Measurements from ENCODE around the gene ARID1A.
"Not testable (repeated sequence)": the region's sequence is repeated elsewhere in the genome, so short reads cannot be mapped to it uniquely, and the experiment has no call there.

ARID1A gene

GRCh38 chr1:26788836-26789611 is 93.2 kb downstream of the ARID1A start:
- DNase-seq: peak; percentile 94

- DNase-seq: no peak
These were observed 93.7 kb downstream of the ARID1A start for GRCh38 chr1:26789612-26789865.

- DNase-seq: no peak
These were observed 94.1 kb downstream of the ARID1A start for GRCh38 chr1:26789931-26790330.

DNA sequence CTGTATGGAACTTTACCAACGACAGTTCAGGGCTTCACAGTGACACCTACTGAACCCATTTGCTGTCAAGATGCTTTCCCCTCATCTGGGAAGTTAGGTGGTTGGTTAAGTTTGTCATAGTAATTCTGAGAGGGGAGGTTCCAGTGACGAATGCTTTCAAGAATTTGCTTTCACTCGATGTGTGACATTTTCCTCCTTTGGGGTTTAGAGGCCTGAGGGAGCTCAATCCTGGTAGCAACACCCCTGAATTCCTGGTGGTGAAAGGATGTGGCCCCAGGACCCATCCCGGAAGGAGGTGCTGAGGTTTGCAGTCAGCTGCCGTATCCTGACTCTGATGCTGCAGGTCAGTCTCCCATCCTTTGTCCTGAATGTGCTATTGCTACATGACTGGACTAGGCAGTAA is 94.7 kb downstream of the ARID1A start:
- DNase-seq: no peak

GRCh38 chr1:26791148-26791547 is 95.3 kb downstream of the ARID1A start:
- no peak for DNase-seq

GRCh38 chr1:26791626-26792025 is 95.8 kb downstream of the ARID1A start:
- DNase-seq: no peak

DNA sequence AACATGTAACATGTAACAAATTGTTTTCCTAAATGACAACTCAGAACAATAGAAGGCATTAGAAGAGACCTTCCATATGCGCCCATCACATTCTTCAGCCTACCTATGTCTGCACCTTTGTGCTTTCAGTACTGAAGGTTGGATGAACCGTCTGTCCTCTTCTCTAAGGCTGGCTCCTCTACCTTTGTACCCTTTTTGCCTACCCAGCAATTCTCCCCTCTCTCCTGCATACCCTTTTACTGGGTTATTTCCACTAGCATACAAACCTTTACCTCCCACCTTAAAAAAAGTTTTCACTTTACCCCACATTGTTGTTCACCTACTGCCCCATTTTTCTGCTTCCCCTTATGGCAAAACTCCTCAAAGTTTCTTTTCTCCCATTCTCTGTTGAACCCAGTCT is 97.1 kb downstream of the ARID1A start:
- DNase-seq: no peak

DNA sequence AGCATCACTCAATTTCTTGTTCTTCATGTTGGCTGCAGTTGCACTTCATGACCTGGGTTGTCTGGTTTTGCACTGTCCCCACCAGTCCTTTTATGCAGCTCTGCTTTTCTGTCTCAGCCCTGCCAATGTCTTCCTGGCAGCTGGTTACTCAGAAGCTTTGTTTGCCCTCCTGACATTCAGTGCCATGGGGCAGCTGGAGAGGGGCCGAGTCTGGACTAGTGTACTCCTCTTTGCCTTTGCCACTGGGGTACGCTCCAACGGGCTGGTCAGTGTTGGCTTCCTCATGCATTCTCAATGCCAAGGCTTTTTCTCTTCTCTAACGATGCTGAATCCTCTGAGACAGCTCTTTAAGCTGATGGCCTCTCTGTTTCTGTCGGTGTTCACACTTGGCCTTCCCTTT is 98.6 kb downstream of the ARID1A start:
- DNase-seq: no peak

- DNase-seq: no peak
These were observed 101.8 kb downstream of the ARID1A start for GRCh38 chr1:26797627-26798026.

GRCh38 chr1:26799479-26800142 is 103.8 kb downstream of the ARID1A start:
- DNase-seq: no peak

GRCh38 chr1:26803932-26804331 is 108.1 kb downstream of the ARID1A start:
- not testable (repeated sequence) for DNase-seq

DNA sequence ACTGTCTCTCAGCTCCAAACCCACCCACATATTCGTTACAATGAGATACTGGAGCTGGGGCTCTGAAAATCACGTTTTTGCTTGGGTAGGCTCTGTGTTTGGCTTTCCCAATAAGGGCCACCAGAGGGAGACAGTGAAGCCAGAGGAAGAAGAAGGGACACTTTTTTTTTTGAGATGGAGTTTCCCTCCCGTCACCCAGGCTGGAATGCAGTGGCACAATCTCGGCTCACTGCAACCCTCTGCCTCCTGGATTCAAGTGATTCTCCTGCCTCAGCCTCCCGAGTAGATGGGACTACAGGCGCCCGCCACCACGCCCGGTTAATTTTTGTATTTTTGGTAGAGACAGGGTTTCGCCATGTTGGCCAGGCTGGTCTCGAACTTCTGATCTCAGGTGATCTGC is 114.3 kb downstream of the ARID1A start:
- peak; percentile 89 for DNase-seq

GRCh38 chr1:26811057-26811456 is 115.2 kb downstream of the ARID1A start:
- DNase-seq: no peak

DNA sequence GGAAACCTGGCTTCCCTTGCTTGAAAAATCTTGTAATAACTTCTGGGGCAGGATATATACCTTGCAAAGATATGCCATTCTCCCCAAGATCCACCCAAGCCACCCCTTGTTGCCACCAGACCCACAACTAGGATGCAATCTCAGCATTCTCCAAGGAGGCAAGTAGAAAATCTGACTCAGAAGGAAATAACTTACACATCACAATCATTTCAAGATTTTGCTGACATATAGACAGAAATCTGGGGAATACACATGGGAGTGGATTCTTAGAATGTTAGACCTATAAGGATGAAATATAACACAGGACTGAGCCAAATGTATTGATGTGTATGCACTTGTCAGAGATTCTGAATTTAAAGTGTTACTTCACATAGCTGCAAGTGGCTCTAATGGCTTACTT is 115.9 kb downstream of the ARID1A start:
- DNase-seq: no peak

DNA sequence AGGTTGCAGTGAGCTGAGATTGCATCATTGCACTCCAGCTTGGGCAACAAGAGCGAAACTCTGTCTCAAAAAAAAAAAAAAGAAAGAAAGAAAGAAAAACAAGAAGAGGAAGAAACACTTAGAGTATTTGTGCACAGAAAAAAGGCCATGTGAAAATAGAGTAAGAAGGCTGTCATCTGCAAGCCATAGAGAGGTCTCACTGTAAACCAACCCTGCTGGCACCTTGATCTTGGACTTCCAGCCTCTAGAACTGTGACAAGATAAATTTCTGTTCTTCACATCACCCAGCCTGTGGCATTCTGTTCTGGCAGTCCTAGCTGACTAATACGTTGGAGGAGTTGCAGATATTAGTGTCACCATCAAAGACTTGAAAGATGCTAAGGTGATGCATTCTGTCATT is 118.6 kb downstream of the ARID1A start:
- DNase-seq: no peak

DNA sequence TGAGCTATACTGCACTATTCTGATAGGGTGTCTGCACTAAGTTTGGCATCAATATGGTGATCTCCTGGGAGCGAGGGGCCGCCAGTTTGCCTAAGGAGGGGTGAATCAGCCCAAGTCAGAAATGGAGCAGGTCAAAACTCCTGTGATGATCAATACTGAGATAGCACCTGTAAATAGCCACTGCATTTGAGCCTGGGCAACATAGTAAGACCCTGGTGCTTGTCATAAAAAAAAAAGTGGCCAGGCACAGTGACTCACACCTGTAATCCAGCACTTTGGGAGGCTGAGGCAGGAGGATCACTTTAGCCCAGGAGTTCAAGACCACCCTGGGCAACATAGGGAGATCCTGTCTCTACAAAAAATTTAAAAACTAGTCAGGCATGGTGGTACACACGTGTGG is 119.1 kb downstream of the ARID1A start:
- DNase-seq: no peak

DNA sequence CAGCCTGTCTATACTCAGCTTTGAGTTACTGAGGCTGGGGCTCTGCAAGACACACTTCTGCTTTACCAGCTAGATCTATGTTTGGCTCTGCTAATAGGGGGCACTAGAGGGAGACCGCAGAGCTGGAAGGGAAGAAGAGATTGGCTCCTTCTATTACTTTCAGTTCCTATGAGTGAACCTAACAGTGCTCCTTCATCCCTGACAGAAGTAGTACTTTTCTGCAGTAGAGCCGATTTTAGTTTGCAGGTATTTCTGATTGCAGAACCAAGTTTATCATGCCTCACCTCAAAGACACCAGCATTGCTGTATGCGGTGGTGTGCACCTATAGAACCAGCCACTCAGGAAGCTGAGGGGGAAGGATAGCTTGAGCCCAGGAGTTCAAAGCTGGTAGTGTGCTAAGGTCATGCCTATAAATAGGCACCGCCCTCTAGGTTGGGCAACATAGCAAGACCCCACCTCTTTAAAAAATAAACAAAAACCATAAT is 125.0 kb downstream of the ARID1A start:
- no peak for DNase-seq

- no peak for DNase-seq
These were observed 127.1 kb downstream of the ARID1A start for GRCh38 chr1:26822737-26823395.

DNA sequence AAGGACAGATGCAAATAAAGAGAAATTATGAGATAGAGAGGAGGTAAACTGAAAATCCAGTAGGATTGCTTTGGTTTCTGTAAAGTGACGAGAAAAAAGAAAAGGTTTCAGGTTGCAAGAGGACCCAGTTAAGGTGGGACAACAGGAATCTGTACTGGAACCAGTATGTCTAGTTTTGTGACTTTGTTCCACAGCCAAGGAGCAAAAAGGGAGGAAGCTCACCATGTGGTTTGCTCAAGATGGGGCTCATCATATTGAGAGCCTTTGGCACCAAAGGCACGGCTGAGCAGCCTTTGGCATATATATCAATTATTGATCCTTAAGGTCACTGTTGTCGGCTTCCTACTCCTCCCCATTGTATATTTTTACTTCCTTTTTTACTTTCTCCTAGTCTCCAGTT is 128.9 kb downstream of the ARID1A start:
- no peak for DNase-seq

GRCh38 chr1:26826261-26827105 is 130.7 kb downstream of the ARID1A start, which contains the start of gene ZDHHC18:
Gene ZDHHC18 (plus strand): TSS chr1:26826688. CDS start chr1:26826805, 117 bp downstream.
- DNase-seq: peak; percentile 87

DNA sequence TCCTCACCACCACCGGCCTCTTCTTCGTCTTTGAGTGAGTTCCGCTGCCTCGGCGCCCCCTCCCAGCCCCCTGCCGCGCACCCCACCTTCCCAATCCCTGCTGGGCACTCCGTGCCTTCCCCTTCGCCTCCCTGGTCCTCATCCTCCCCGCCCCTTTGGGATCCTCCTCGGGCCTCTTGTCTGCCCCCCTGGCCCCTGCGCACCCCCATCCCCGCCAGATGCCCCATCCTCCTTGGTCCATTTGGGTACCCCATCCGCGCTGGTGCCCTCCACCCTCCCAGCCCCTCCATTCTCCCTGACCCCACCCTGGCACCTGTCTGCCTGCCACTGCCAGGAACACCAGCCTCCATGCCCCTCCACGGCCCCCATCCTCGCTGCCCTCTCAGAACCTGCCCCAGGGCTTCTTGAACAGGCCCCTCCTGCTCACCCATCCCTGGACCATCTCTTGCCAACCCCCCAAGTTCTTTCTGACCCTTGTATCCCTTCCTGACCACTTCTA is 131.3 kb downstream of the ARID1A start:
- DNase-seq: peak; percentile 18

DNA sequence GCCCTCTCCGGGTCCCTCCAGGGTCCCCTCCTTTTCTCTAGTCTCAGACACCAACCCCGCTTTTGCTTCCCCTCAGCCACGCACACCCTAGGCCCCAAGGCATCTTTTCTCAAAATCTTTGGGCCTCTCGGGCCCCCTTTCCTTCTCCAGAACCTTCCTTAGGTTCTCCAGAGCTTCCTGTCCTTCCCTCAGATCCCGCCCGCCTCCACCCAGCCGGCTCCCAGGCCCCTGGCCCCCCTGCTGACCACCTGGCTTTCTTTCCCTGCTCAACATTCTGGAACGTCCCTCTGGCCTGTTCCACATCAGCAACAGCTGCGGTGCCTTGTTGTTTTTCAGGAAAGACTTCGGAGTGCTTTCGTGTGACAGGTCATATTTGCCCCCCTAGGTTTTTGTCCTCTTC is 131.8 kb downstream of the ARID1A start:
- peak; percentile 25 for DNase-seq
